HS-27A (cell line): ENCODE data around the gene PPP2R3B.
"Not testable (repeated sequence)": the region's sequence is repeated elsewhere in the genome, so short reads cannot be mapped to it uniquely, and the experiment has no call there.

Experiments used
- DNase-seq: peaks from one replicate; pipeline ENCODE4 v3.0.0-alpha.2; 2012; ENCODE audit warnings: low read depth, missing footprints

PPP2R3B gene

DNA sequence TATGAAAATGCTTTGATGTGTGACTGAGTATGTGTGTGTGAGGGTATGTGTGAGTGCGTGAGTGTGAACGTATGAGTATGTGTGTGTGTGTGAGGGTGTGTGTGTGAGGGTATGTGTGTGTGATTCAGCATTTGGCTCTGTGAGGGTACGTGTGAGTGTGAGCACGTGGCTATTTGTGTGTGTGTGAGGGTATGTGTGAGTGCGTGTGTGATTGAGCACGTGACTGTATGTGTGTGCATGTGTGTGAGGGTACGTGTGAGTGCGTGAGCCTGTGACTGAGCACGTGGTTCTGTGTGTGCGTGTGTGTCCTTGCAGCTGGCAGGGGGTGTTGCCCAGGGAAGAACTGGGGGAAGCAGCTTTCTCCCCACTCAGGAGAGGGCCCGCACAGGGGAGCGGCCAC is 16.1 kb upstream of the PPP2R3B start:
- no peak for DNase-seq

- no peak for DNase-seq
These were observed 13.6 kb upstream of the PPP2R3B start for GRCh38 chrX:400258-400657.

DNA sequence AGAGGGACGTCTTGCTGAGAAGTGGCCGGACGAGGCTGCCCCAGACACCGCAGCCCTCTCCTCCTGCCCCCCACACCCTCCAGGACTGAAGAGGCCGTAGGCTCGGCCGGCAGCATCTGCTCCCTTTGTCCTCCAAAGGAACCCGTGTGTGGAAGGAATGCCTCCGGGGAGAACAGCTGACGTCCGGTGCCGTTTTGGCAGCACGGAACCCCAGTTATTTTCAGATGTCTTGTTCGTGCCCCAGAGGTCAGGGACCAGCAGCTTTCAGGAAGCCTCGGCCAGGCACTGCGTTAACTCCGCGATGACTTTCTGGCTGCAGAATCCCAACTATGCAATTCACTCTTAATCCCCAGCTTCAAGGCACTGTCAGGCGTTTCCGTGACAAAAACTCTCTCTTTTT is 10.9 kb upstream of the PPP2R3B start:
- DNase-seq = no peak

DNA sequence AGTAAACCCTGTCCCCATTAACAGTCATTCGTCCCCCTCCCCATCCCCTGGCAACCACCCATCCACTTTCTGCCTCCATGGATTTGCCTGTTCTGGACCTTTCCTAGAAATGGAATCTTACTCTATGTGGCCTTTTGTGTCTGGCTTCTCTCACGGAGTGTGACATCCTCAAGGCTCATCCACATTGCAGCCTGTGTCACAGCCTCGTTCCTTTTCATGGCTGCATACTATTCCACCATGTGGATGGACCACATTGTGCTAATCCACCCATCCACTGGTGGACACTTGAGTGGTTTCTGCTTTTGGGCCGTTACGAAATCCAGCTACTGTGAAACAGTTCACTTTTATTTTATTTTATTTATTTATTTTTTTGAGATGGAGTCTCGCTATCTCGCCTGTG is 8.1 kb upstream of the PPP2R3B start:
- DNase-seq = no peak

- no peak for DNase-seq
These were observed 5.8 kb upstream of the PPP2R3B start for GRCh38 chrX:392575-392846.

- DNase-seq = no peak
These were observed 5.2 kb upstream of the PPP2R3B start for GRCh38 chrX:391717-392574.

DNA sequence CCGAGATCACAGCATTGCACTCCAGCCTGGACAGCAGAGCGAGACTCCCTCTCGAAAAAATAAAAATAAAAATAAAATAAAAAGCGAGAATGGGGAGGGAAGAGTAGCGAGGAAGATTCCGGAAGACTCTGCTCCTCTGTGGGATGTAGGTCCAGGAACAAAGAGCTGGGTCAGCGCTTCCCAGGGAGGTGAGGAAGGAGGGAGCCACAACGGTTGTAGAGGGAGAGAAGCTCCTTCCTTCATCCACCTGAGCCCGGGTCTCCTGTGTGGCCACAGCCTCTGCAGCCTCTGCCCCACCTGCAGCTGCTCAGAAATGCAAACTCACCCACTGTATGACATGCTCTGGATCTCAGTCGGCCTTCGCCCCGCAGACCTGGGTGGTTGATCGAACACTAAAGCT is 3.8 kb upstream of the PPP2R3B start:
- no peak for DNase-seq

GRCh38 chrX:389021-389441 is 2.3 kb upstream of the PPP2R3B start:
- DNase-seq = no peak

GRCh38 chrX:387729-388128 is 1.0 kb upstream of the PPP2R3B start:
- no peak for DNase-seq

GRCh38 chrX:386239-386767 is 404 bp downstream of the PPP2R3B start:
- no peak for DNase-seq

DNA sequence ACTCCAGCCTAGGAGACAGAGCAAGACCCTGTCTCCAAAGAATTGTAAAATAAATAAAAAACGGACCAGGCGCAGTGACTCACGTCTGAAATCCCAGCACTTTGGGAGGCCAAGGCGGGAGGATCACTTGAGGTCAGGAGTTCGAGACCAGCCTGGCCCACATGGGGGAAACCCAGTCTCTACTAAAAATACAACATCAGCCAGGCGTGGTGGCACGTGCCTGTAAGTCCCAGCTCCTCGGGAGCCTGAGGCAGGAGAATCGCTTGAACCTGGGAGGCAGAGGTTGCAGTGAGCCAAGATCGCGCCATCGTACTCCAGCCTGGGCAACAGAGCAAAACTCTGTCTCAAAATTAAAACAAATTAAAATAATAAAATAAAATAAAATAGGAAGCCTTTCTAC is 971 bp downstream of the PPP2R3B start:
- DNase-seq = not testable (repeated sequence)

DNA sequence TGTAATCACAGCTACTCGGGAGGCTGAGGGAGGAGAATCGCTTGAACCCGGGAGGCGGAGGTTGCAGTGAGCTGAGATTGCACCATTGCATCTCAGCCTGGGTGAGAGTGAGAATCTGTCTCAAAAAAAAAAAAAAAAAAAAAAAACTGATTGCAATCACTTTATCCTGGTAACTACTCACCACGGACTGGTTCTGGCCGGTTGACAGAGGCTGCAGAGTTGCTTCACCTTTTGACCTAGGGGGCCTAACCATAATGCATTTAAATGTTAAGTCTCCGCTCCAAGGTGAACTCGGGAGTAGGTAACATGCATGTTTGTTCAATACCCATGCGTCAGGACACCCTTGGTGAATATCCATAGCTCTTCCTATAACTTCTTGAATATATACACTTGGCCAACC is 1.8 kb downstream of the PPP2R3B start:
- DNase-seq = no peak

DNA sequence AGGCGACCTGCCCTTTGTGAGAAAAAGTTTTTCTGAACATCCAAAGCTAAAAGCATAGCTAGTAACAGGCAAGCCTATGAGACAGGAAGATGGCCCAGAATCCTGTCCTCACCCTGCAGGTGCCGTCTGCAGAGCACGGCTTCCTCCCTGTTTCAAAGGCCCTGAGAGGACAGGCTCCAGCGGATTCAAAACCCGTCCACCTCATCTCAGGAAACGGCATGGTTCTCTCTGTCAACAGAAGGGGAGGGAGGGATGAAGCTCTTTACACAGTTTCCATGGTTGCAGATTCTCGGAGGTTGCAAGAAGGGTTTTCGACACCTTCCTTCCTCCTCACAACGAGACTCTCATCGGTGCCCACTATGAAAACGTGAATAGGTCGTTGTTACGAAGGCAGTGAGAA is 8.3 kb downstream of the PPP2R3B start:
- DNase-seq = no peak

DNA sequence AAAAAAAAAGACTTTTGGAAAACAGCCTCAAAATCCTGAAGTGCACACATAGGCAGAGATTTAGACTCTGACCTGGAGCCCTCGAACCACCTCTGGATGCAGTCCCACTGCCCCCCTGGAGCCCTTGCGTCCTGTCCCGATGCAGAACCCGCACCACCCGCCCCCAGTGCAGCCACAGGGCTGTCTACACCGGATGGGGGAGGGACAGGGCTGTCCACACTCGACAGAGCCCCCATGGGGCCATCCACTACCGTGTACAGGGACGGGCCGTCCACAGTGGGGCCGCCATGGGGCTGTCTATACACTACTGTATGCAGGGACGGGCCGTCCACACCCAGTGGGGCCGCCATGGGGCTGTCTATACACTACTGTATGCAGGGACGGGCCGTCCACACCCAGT is 10.5 kb downstream of the PPP2R3B start:
- DNase-seq = not testable (repeated sequence)

DNA sequence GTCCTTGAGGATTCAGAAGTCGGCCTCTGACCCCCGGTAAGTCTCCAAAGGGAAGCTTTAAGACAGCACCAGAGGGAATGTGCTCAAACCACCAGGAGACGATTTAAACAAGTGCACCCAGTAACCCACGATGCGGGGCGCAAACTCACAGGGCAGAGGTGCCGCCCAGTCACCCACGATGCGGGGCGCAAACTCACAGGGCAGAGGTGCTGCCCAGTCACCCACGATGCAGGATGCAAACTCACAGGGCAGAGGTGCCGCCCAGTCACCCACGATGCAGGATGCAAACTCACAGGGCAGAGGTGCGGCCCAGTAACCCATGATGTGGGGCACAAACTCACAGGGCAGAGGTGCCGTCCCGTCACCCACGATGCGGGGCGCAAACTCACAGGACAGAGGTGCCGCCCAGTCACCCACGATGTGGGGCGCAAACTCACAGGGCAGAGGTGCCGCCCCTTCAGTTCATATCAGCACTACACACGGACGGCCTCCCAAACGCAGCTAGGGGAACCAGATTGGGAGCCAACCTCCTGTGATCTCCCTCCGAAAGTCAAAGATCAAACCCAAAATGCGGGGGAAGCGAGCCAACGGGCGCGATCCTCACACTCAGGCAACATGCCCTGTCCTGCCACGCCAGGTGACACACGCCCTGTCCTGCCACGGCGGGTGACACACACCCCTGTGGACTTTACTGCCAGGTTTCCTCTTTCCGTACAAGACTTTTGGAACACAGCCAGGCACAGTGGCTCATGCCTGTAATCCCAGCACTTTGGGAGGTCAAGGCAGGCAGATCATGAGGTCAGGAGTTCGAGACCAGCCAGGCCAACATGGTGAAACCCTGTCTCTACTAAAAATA is 11.3 kb downstream of the PPP2R3B start:
- DNase-seq = no peak

- no peak for DNase-seq
These were observed 12.1 kb downstream of the PPP2R3B start for GRCh38 chrX:374596-374995.

- DNase-seq = no peak
These were observed 12.9 kb downstream of the PPP2R3B start for GRCh38 chrX:373641-374471.

GRCh38 chrX:372856-373640 is 13.7 kb downstream of the PPP2R3B start:
- DNase-seq = no peak

DNA sequence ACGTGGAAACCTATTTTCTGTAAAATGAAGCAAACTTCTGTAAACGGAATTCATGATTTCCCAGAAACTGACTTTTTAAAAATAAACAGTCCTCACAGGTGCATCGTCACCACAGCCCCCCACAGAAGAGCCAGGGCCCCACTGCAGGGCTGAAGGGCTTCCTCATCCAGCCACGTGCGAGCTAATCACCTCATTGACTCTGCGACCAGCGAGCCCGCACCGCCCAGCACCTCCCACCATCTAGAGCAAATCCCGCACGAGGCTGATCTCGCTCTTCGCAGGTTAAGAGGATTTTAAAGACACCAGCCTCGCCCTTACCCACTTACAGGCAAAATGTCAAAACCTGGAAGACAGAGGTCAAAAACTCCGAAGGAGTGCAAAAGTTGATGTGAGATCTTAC is 14.8 kb downstream of the PPP2R3B start:
- no peak for DNase-seq

DNA sequence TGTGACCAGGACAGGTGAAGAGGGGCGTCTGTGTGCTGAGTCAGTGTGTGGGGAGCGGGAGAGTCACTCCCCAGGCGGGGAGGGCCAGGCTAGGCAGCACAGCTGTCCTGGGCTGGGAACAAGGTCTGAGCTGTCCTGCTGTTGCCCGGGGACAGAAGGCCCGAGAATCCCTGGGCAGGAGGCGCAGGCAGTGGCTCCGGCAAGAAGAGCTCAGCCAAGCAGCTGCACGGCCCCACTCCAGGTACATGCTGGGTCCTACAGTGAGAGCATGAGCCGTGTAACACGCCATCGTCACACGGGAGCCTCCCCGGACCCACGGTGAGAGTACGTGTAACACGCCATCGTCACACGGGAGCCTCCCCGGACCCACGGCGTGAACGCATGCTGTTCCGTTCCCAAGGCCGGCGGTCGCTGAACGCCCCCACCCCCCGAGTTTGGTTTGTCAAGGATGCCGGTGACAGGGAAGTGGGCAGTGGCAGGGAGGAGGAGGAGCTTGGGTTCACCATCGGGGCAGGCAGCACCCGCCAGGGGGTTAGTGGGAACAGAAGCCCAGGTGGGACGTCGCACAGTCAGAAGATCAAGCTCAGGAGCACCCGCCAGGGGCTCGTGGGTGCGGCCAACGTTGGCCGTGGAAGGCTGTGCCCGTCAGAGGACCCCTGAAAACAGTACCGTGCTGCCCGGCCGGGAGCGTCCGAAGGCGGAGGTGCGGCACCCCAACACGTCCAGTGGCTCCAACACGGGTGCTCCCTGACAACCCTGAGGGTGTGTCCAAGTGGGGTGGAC is 15.6 kb downstream of the PPP2R3B start:
- no peak for DNase-seq
